Chondrocyte (in vitro differentiated cells): ENCODE data around the gene SLC13A1. TPM values are rescaled to one million over a fixed set of nuclear protein-coding genes. Genes with fewer than 3 reads are reported as not detected.

Source experiments
- DNase-seq: peaks from one replicate; pipeline ENCODE4 v3.0.0; 2021; ENCODE audit warnings: mixed read lengths, low spot score
- H3K27ac Mint-ChIP-seq: one replicate; pipeline ENCODE4 v1.8.0; 2021; ENCODE audit warnings: mild to moderate bottlenecking, moderate library complexity, mixed read lengths; ENCODE audit not compliant: unreplicated experiment
- H3K27me3 Mint-ChIP-seq: 2 replicates; pipeline ENCODE4 v1.8.0; 2021; ENCODE audit warnings: low read depth, mixed read lengths
- H3K36me3 Mint-ChIP-seq: 2 replicates; pipeline ENCODE4 v1.8.0; 2021; ENCODE audit warnings: low read depth, mixed read lengths
- H3K4me1 Mint-ChIP-seq: 2 replicates; pipeline ENCODE4 v1.8.0; 2021; ENCODE audit warnings: low read depth, mild to moderate bottlenecking, mixed read lengths
- H3K4me3 Mint-ChIP-seq: one replicate; pipeline ENCODE4 v1.8.0; 2021; ENCODE audit warnings: mild to moderate bottlenecking, moderate library complexity, mixed read lengths; ENCODE audit not compliant: unreplicated experiment
- H3K9me3 Mint-ChIP-seq: 2 replicates; pipeline ENCODE4 v1.8.0; 2021; ENCODE audit warnings: low read depth, mixed read lengths
- CTCF ChIP-seq: fragments of 200-600 bp; sonication (generic); IDR thresholded peaks from 2 replicates; pipeline ENCODE4 v1.5.0; 2021; ENCODE audit warnings: antibody characterized with exemption, mild to moderate bottlenecking, moderate library complexity
- total RNA-seq: library from RNA; stranded (reverse); gene quantifications from 3 replicates; pipeline ENCODE4 v1.2.1, GENCODE V29; 2021

Gene SLC13A1
- total RNA-seq, 1 donor from 2014 or later: not detected

- Mint-ChIP-seq H3K9me3 (no peaks in the 10 kb centered on the region), H3K4me1 (no peaks in the 10 kb centered on the region), H3K27ac (no peak overlapping the region), H3K27me3 (no peaks in the 10 kb centered on the region), H3K36me3 (no peaks in the 10 kb centered on the region), H3K4me3 (no peak overlapping the region)
- TF ChIP-seq CTCF: no peak
- no peak for DNase-seq
Measured at GRCh38 chr7:123131961-123132360, 67.8 kb downstream of the SLC13A1 start.

GRCh38 chr7:123131556-123131955, 68.2 kb downstream of the SLC13A1 start:
- no peak for TF ChIP-seq CTCF

GRCh38 chr7:123131140-123131539, 68.6 kb downstream of the SLC13A1 start:
- Mint-ChIP-seq H3K4me1 (no peaks in the 10 kb centered on the region), H3K27me3 (no peaks in the 10 kb centered on the region), H3K9me3 (no peaks in the 10 kb centered on the region), H3K4me3 (no peak overlapping the region), H3K27ac (no peak overlapping the region), H3K36me3 (no peaks in the 10 kb centered on the region)
- TF ChIP-seq CTCF: peak; percentile 45
- no peak for DNase-seq

More at GRCh38 chr7:123131556-123131955, 68.2 kb downstream of the SLC13A1 start:
- DNase-seq: no peak
- H3K27ac Mint-ChIP-seq: no peak overlapping the region
- H3K4me1 Mint-ChIP-seq: no peaks in the 10 kb centered on the region
- H3K27me3 Mint-ChIP-seq: no peaks in the 10 kb centered on the region
- H3K9me3 Mint-ChIP-seq: no peaks in the 10 kb centered on the region
- H3K4me3 Mint-ChIP-seq: no peak overlapping the region
- no peaks in the 10 kb centered on the region for H3K36me3 Mint-ChIP-seq

GRCh38 chr7:123126691-123127090, 73.1 kb downstream of the SLC13A1 start:
- DNase-seq: no peak
- Mint-ChIP-seq H3K4me3 (no peak overlapping the region), H3K27ac (no peak overlapping the region), H3K27me3 (no peaks in the 10 kb centered on the region), H3K9me3 (no peaks in the 10 kb centered on the region), H3K36me3 (no peaks in the 10 kb centered on the region), H3K4me1 (no peaks in the 10 kb centered on the region)
- no peak for TF ChIP-seq CTCF

- H3K36me3 Mint-ChIP-seq: no peaks in the 10 kb centered on the region
- no peak for TF ChIP-seq CTCF
- no peak overlapping the region for H3K27ac Mint-ChIP-seq
- H3K4me3 Mint-ChIP-seq: no peak overlapping the region
- H3K9me3 Mint-ChIP-seq: no peaks in the 10 kb centered on the region
- no peak for DNase-seq
- no peaks in the 10 kb centered on the region for H3K27me3 Mint-ChIP-seq
- H3K4me1 Mint-ChIP-seq: no peaks in the 10 kb centered on the region
Measured at GRCh38 chr7:123126171-123126570, 73.6 kb downstream of the SLC13A1 start.
